ENCODE data around the gene KRT86. TPM values are rescaled to one million over a fixed set of nuclear protein-coding genes. Genes with fewer than 3 reads are reported as not detected.
"Not testable (repeated sequence)": the region's sequence is repeated elsewhere in the genome, so short reads cannot be mapped to it uniquely, and the experiment has no call there.

KRT86 gene
- total RNA-seq, 1 donor from 2014 or later, result 0.96 TPM

DNA sequence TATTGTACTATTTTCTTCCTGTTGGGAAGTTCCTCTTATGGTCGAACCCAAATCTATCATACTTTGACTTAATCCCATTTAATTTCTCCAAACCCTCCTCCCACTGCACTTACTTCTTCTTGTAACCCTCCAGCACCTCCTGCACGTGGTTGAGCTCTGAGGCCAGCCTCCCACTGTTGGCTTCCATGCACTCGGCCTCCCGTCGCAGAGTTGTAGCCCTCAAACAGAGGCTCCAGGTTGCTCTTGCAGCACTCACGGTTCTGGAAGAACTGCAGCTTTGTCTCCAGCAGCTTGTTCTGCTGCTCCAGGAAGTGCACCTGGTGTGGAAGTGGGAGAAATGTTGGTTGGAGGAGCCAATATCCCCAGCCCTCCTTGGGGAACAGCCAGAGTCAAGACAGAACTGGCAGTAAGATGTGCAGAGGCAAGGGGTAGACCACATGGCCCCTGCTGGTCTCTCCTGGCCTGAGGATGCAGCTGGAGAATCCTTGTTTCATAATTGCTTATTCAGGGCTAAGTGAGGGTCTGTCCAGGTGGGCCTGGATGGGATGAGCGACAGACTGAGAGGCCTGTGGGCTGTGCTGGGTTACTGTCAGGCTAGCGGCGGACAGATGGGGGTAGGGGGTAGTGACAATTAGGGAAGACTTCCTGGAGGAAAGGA, 18.4 kb upstream of the KRT86 start:
- Histone ChIP-seq H3K4me3 (no peak overlapping the region), H3K27ac (no peak overlapping the region), H3K36me3 (no peaks in the 10 kb centered on the region), H3K4me1 (peaks cover 3 to 5% of the 10 kb centered on the region in 2 donors), H3K27me3 (no peaks in the 10 kb centered on the region), H3K9me3 (no peaks in the 10 kb centered on the region)
- no peak for DNase-seq (ENCODE audit: low spot score in 2 of 2)
- TF ChIP-seq, protein P1, sequence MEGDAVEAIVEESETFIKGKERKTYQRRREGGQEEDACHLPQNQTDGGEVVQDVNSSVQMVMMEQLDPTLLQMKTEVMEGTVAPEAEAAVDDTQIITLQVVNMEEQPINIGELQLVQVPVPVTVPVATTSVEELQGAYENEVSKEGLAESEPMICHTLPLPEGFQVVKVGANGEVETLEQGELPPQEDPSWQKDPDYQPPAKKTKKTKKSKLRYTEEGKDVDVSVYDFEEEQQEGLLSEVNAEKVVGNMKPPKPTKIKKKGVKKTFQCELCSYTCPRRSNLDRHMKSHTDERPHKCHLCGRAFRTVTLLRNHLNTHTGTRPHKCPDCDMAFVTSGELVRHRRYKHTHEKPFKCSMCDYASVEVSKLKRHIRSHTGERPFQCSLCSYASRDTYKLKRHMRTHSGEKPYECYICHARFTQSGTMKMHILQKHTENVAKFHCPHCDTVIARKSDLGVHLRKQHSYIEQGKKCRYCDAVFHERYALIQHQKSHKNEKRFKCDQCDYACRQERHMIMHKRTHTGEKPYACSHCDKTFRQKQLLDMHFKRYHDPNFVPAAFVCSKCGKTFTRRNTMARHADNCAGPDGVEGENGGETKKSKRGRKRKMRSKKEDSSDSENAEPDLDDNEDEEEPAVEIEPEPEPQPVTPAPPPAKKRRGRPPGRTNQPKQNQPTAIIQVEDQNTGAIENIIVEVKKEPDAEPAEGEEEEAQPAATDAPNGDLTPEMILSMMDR (IDR thresholded peaks at IDR 0.05), result no peak
- intact Hi-C loops (cut with DNase I), result no loop called here

DNA sequence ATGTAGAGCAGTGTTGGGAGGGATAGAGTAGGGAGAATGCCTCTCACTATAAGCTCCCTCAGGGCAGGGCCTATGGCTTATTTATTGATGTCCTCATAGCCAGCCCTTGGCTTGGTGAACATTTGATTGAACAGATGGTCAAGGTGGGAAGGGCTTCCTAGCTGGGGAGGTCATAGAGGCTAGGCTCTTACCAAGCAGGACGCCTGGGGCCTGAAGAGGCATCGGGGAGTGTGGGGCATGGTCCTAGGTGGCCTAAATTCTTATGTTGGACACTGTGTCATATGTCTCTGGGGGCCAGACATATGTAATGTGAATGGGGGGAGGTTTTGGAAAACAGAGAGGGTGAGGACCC, 17.9 kb upstream of the KRT86 start:
- intact Hi-C loops (cut with DNase I), result no loop called here
- TF ChIP-seq, protein P1 (IDR thresholded peaks at IDR 0.05), result no peak
- H3K36me3 ChIP-seq, result no peaks in the 10 kb centered on the region
- no peaks in the 10 kb centered on the region for H3K27me3 ChIP-seq
- peaks cover 3 to 5% of the 10 kb centered on the region in 2 donors for H3K4me1 ChIP-seq
- no peaks in the 10 kb centered on the region for H3K9me3 ChIP-seq
- no peak overlapping the region for H3K4me3 ChIP-seq
- DNase-seq (ENCODE audit: low spot score in 2 of 2), result no peak
- H3K27ac ChIP-seq, result no peak overlapping the region

DNA sequence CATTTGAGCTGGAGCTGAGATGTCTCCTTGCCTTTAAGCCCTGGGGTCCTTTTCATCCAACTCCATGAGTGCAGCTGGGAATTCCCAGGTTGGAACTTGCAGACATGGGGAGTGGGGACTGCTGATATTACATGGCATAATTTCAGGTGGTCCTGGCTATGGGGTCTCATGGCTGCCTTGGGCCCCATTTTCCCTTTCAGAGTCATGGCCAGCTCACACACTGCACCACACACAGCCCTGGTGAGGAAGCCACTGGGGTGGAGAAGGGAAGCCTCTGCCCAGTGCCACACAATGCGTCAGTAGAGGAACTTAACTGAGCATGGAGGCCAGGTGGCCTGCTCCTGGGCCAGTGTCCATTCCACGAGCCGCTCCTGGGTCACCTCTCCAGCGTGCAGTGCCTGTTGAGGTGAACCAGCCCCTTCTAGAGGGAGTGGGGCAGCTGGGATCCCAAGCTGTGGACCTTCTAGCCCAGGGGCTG, 17.3 kb upstream of the KRT86 start:
- no peaks in the 10 kb centered on the region for H3K36me3 ChIP-seq
- intact Hi-C loops (cut with DNase I), result no loop called here
- H3K4me1 ChIP-seq, result peaks cover 3 to 5% of the 10 kb centered on the region in 2 donors
- TF ChIP-seq, protein P1 (IDR thresholded peaks at IDR 0.05), result no peak
- H3K27ac ChIP-seq, result no peak overlapping the region
- no peaks in the 10 kb centered on the region for H3K27me3 ChIP-seq
- no peaks in the 10 kb centered on the region for H3K9me3 ChIP-seq
- H3K4me3 ChIP-seq, result no peak overlapping the region
- no peak for DNase-seq (ENCODE audit: low spot score in 2 of 2)

DNA sequence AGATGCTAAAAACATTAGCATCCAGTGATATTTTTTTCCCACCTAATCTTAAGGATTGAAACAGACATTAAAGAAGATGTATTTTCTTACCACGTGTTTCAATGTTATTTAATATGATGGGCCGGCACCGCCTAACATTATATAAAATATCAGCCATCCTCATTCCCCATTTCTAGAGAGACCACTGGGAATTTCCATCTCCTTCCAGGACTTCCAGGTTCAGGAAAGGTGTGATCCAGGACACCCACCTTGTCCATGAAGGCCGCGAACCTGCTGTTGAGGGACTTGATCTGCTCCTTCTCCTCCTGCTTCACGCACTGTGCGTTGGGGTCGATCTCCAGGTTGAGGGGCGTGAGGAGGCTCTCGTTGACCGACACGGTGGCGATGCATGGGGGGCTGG, 16.5 kb upstream of the KRT86 start:
- H3K27ac ChIP-seq; DNase-seq (ENCODE audit: low spot score in 2 of 2); intact Hi-C loops (cut with DNase I); H3K36me3 ChIP-seq; H3K4me1 ChIP-seq; H3K9me3 ChIP-seq; H3K27me3 ChIP-seq: not testable (repeated sequence)
- peak overlapping the region; percentile 44 to 61 for H3K4me3 ChIP-seq

DNA sequence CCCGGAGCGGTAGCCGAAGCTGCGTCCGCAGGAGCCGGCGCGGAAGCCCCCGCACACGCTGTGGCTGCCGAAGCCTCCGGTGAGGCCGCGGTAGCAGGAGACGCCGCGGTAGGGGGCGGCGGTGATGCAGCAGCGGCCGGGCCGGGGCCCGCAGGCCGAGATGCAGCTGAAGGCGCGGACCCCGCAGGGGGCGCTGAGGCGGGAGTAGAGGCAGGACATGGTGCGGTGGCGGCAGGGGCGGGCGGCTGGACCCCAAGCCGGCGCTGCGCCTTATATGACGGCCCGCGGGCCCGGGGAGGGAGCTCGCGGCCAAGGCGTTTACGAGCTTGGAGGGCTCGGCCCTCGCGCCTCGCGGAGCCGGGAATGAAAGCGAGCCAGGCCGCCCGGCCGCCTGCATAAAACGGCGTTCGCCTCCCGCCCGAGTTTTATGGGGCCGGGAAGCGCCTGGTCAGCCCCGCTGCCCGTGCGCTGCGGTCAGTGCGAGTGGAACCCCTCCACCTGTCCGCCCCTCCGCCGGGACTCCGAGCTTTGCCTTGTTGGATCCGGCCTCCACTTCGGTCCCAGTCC, 16.0 kb upstream of the KRT86 start:
- Histone ChIP-seq H3K4me1 (peaks cover 3 to 5% of the 10 kb centered on the region in 2 donors), H3K9me3 (no peaks in the 10 kb centered on the region), H3K27me3 (no peaks in the 10 kb centered on the region), H3K4me3 (peak overlapping the region; percentile 44 to 61), H3K27ac (no peak overlapping the region), H3K36me3 (no peaks in the 10 kb centered on the region)
- TF ChIP-seq, protein P1 (IDR thresholded peaks at IDR 0.05), result peak; percentile 4 to 27 (median 12)
- DNase-seq (ENCODE audit: low spot score in 2 of 2), result no peak
- intact Hi-C loops (cut with DNase I), result no loop called here

DNA sequence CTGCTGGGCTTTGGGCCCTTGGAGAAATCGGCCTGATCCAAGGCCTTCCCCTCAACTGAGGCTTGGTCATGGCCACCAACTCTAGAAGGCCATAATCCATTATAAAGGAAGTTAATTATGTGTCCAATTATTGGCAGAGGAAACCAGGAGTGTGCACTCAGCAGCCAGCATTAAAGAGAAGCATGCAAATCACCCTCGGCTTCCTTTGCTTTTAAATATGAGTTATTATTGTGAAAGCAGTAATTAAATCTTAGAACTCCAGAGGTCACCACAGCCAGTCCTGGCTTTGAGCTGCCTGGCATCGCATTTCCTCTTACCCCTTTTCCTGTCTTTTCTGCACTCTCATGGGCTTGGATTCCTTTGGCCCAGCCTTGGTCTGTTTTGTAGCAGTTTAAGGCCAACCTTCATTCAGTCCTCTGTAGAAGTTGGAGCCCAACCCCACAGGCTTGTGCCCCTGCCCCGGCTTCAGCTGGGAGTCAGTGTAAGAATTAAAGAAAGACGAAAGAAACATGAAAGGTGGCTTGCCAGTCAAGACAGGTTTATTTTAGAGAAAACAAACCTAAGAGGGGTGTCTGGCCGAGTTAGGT, 14.7 kb upstream of the KRT86 start:
- Histone ChIP-seq H3K4me1 (peaks cover 3 to 5% of the 10 kb centered on the region in 2 donors), H3K4me3 (no peak overlapping the region), H3K27me3 (no peaks in the 10 kb centered on the region), H3K27ac (peak overlapping the region; percentile 35 to 46), H3K9me3 (no peaks in the 10 kb centered on the region), H3K36me3 (no peaks in the 10 kb centered on the region)
- TF ChIP-seq, protein P1 (IDR thresholded peaks at IDR 0.05), result no peak
- intact Hi-C loops (cut with DNase I), result no loop called here
- DNase-seq (ENCODE audit: low spot score in 2 of 2), result no peak
